Subcutaneous abdominal adipose tissue (tissue), 5 donors: ENCODE results near the gene STUB1.

Source experiments
- H3K27ac ChIP-seq: one replicate; pipeline ENCODE4 v1.7.0; 2013; ENCODE audit warnings: low read depth, mild to moderate bottlenecking, inconsistent platforms, low read length, moderate library complexity
- H3K27me3 ChIP-seq, 5 donors: one replicate each; pipeline ENCODE4 v1.7.0; 2013; ENCODE audit warnings: low read length in 5 of 5, inconsistent platforms in 1 of 5; ENCODE audit not compliant: control insufficient read depth in 5 of 5, insufficient read depth in 4 of 5
- H3K36me3 ChIP-seq, 5 donors: one replicate each; pipeline ENCODE4 v1.7.0; 2013; ENCODE audit warnings: low read length in 5 of 5; ENCODE audit not compliant: control insufficient read depth in 5 of 5, insufficient read depth in 5 of 5
- H3K4me1 ChIP-seq, 5 donors: one replicate each; pipeline ENCODE4 v1.7.0; 2013; ENCODE audit warnings: low read length in 5 of 5, mild to moderate bottlenecking in 3 of 5, moderate library complexity in 1 of 5; ENCODE audit not compliant: control insufficient read depth in 5 of 5, insufficient read depth in 5 of 5
- H3K4me3 ChIP-seq, 5 donors: one replicate each; pipeline ENCODE4 v1.7.0; 2013; ENCODE audit warnings: low read length in 5 of 5, low read depth in 1 of 5
- H3K9ac ChIP-seq, 5 donors: one replicate each; pipeline ENCODE4 v1.7.0; 2013; ENCODE audit warnings: low read length in 5 of 5, mild to moderate bottlenecking in 4 of 5, moderate library complexity in 3 of 5
- H3K9me3 ChIP-seq, 5 donors: one replicate each; pipeline ENCODE4 v1.7.0; 2013; ENCODE audit warnings: low read length in 5 of 5; ENCODE audit not compliant: control insufficient read depth in 5 of 5
- donor health status: healthy.
- donor health status: healthy.
- donor health status: healthy.
- donor health status: healthy.
- donor health status: healthy.

Gene STUB1

GRCh38 chr16:728890-729744, 48.9 kb downstream of the STUB1 start:
- H3K4me3 ChIP-seq = no peak overlapping the region

GRCh38 chr16:729768-730665, 49.8 kb downstream of the STUB1 start:
- Histone ChIP-seq H3K9me3 (no peaks in the 10 kb centered on the region), H3K36me3 (peaks cover 0 to 52% (median 33%) of the 10 kb centered on the region in 5 donors), H3K4me1 (peaks cover 0 to 22% (median 19%) of the 10 kb centered on the region in 5 donors), H3K9ac (no peak overlapping the region), H3K27ac (no peak overlapping the region), H3K4me3 (no peak overlapping the region), H3K27me3 (peaks cover 19 to 27% (median 25%) of the 10 kb centered on the region in 5 donors)

More at GRCh38 chr16:728890-729744, 48.9 kb downstream of the STUB1 start:
- H3K9me3 ChIP-seq = no peaks in the 10 kb centered on the region
- peaks cover 20 to 31% (median 27%) of the 10 kb centered on the region in 5 donors for H3K27me3 ChIP-seq
- H3K36me3 ChIP-seq = peaks cover 0 to 43% (median 24%) of the 10 kb centered on the region in 5 donors
- no peak overlapping the region for H3K9ac ChIP-seq
- peaks cover 0 to 22% (median 19%) of the 10 kb centered on the region in 5 donors for H3K4me1 ChIP-seq
- H3K27ac ChIP-seq = no peak overlapping the region

- Histone ChIP-seq H3K9me3 (no peaks in the 10 kb centered on the region), H3K4me1 (peaks cover 0 to 21% (median 19%) of the 10 kb centered on the region in 5 donors), H3K27ac (no peak overlapping the region), H3K4me3 (no peak overlapping the region), H3K9ac (no peak overlapping the region), H3K36me3 (peaks cover 0 to 61% (median 41%) of the 10 kb centered on the region in 5 donors), H3K27me3 (peaks cover 11 to 18% (median 18%) of the 10 kb centered on the region in 5 donors)
Observed at GRCh38 chr16:730666-731509, 50.7 kb downstream of the STUB1 start.

GRCh38 chr16:732332-732731, 52.1 kb downstream of the STUB1 start:
- no peak overlapping the region for H3K4me3 ChIP-seq
- H3K9me3 ChIP-seq = no peaks in the 10 kb centered on the region
- peaks cover 0 to 75% (median 55%) of the 10 kb centered on the region in 5 donors for H3K36me3 ChIP-seq
- peaks cover 0 to 12% (median 9%) of the 10 kb centered on the region in 5 donors for H3K4me1 ChIP-seq
- H3K27me3 ChIP-seq = peaks cover 3 to 8% (median 8%) of the 10 kb centered on the region in 5 donors
- H3K27ac ChIP-seq = no peak overlapping the region
- H3K9ac ChIP-seq = no peak overlapping the region
